AG04450 (cell line): ENCODE data around the gene LHFPL3. TPM values are rescaled to one million over a fixed set of nuclear protein-coding genes. Genes with fewer than 3 reads are reported as not detected.

Source experiments
- CTCF ChIA-PET: fragments of 300-600, 350-600 bp; formaldehyde crosslinking; extraction: SDS; loops from one replicate; lab custom pipeline; 2022; ENCODE audit warnings: antibody characterized with exemption, inconsistent platforms; lab: Charles Lee
- POLR2A ChIA-PET: fragments of 350-600 bp; formaldehyde crosslinking; extraction: SDS; loops from one replicate; lab custom pipeline; 2021; ENCODE audit warnings: antibody characterized with exemption, inconsistent platforms; lab: Yijun Ruan, JAX
- DNase-seq: peaks from one replicate; pipeline ENCODE4 v3.0.0-alpha.2; 2011; ENCODE audit warnings: low read depth, low spot score
- H3K27ac ChIP-seq: one replicate; pipeline ENCODE4 v1.5.1; 2012; ENCODE audit warnings: low read depth, low read length, control low read depth
- H3K27me3 ChIP-seq: one replicate; pipeline ENCODE4 v1.6.0; 2012; ENCODE audit warnings: low read length; ENCODE audit not compliant: control insufficient read depth, insufficient read depth
- H3K4me3 ChIP-seq: 2 replicates; pipeline ENCODE4 v1.5.1; 2011; ENCODE audit warnings: mild to moderate bottlenecking, low read depth, low read length, control low read depth
- H3K9me3 ChIP-seq: 2 replicates; pipeline ENCODE4 v1.5.1; 2012; ENCODE audit warnings: low read length; ENCODE audit not compliant: control insufficient read depth, insufficient read depth
- polyA plus RNA-seq: library from polyadenylated mRNA; depleted of rRNA; stranded (reverse); fragments of >200 nt; gene quantifications from 2 replicates; pipeline ENCODE4 v1.2.3, GENCODE V29; 2011
- TF ChIP-seq, protein P1 (sequence below): IDR thresholded peaks from 2 replicates; pipeline ENCODE4 v1.5.1; 2011; ENCODE audit warnings: low read depth, low read length, control low read depth, inconsistent platforms

The LHFPL3 gene
- polyA plus RNA-seq, 1 experiment, result not detected

DNA sequence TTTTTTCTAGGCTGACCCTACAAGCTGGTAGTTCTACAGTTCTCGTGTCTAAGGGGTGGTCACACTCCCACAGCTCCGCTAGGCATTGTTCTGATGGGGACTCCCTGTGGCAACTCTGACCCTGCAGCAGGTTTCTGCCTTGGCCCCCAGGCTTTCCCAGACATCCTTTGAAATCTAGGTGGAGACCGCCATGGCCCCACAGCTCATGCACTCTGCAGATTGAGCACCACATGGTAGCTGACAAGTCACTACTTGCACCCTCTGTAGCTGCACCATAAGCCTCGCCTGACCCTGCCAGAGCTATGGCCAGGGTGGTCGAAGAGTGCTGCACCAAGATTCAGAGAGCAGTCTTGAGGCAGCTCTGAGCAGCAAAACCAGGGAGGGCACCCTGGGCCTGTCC is 275.6 kb downstream of the LHFPL3 start:
- Histone ChIP-seq H3K27ac (no peak overlapping the region), H3K9me3 (peaks cover 6% of the 10 kb centered on the region), H3K4me3 (no peak overlapping the region), H3K27me3 (no peaks in the 10 kb centered on the region)
- no peak for DNase-seq
- ChIA-PET CTCF (no interaction called here), POLR2A (no interaction called here)
- TF ChIP-seq, protein P1, sequence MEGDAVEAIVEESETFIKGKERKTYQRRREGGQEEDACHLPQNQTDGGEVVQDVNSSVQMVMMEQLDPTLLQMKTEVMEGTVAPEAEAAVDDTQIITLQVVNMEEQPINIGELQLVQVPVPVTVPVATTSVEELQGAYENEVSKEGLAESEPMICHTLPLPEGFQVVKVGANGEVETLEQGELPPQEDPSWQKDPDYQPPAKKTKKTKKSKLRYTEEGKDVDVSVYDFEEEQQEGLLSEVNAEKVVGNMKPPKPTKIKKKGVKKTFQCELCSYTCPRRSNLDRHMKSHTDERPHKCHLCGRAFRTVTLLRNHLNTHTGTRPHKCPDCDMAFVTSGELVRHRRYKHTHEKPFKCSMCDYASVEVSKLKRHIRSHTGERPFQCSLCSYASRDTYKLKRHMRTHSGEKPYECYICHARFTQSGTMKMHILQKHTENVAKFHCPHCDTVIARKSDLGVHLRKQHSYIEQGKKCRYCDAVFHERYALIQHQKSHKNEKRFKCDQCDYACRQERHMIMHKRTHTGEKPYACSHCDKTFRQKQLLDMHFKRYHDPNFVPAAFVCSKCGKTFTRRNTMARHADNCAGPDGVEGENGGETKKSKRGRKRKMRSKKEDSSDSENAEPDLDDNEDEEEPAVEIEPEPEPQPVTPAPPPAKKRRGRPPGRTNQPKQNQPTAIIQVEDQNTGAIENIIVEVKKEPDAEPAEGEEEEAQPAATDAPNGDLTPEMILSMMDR, result no peak

DNA sequence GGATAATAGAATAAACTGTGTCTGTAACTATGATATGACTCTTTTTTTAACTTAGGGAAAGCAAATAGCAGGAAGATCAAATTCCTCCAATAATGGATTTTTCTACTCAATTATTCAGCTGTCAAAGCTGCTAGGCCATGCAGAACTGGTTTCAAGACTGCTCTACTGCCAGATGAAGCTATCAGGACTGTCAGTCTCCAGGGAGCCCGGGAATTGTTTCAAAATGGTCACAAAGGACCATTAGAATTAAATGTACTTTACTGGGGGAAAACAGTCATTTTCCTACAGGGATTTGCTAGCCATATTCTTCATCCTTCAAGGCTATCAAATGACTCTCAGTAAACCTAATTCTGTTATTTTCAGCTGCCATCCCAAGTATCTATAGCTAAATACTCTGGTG is 276.3 kb downstream of the LHFPL3 start:
- CTCF ChIA-PET, result no interaction called here
- POLR2A ChIA-PET, result no interaction called here
- TF ChIP-seq, protein P1, result no peak
- Histone ChIP-seq H3K4me3 (no peak overlapping the region), H3K27me3 (no peaks in the 10 kb centered on the region), H3K27ac (no peak overlapping the region), H3K9me3 (peaks cover 6% of the 10 kb centered on the region)
- no peak for DNase-seq

DNA sequence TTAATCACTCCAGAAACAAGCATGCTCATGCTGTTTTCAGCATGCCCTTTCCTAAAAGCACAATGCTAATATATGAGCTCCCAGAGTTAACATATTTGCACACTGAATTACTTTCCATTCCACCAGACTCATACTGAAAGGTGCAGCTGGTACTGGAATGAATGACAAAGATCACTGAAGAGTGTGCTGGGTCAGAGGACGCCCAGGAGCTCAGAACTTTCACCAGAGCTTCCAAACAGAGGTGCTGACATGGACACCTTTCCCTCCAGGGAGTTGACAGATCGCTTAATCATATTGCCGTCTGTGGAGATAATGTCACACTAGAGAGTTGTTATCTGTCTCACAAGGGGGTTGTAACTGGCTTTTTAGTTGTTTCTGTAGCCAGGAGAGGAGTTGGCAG is 292.9 kb downstream of the LHFPL3 start:
- Histone ChIP-seq H3K27me3 (no peaks in the 10 kb centered on the region), H3K4me3 (no peak overlapping the region), H3K9me3 (no peaks in the 10 kb centered on the region), H3K27ac (no peak overlapping the region)
- ChIA-PET POLR2A (no interaction called here), CTCF (no interaction called here)
- TF ChIP-seq, protein P1, result no peak
- no peak for DNase-seq

DNA sequence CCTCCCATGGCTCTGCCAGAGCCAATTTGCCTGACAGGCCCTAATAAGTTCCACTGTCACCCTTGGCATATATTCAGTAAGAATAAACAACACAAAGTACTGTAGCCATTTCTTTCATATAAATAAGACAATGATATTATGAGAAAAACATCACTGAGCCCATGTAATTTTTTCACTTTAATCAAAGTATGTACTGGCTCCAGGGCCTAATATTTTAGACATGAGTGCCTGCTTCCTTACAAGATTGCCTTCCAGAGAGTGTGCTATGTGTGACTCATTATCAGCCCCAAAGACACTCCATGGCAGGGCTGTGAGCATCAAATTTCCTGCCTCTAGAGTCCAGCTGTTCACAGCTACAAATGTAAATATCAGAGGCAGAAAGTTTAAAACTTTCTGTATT is 297.6 kb downstream of the LHFPL3 start:
- no peak overlapping the region for H3K27ac ChIP-seq
- H3K9me3 ChIP-seq, result no peaks in the 10 kb centered on the region
- ChIA-PET POLR2A (no interaction called here), CTCF (no interaction called here)
- H3K4me3 ChIP-seq, result no peak overlapping the region
- TF ChIP-seq, protein P1, result no peak
- DNase-seq, result no peak
- no peaks in the 10 kb centered on the region for H3K27me3 ChIP-seq

DNA sequence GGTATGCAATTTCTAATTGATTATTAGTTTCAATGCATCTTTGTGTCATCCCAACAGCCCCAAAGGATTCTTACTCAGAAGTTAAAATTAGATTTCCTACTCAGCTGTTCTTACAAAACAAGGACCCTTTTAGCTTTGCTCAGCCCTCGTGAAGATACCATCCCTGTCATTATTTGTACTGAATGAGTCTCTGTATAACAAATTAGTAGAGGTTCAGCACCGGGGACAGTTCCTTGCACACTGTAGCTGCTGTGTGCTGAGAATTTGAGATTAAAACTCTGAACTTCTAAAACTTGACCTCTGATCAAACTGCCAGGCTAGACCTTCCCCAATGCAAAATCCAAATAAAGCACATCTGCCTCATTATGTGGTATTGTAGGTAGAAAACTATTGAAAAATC is 299.1 kb downstream of the LHFPL3 start:
- no peak for DNase-seq
- Histone ChIP-seq H3K9me3 (no peaks in the 10 kb centered on the region), H3K27me3 (no peaks in the 10 kb centered on the region), H3K4me3 (no peak overlapping the region), H3K27ac (no peak overlapping the region)
- POLR2A ChIA-PET, result no interaction called here
- CTCF ChIA-PET, result no interaction called here
- TF ChIP-seq, protein P1, result no peak
